C4-2B (cell line): ENCODE data around the gene SOX6.
"Not testable (repeated sequence)": the region's sequence is repeated elsewhere in the genome, so short reads cannot be mapped to it uniquely, and the experiment has no call there.

Experiments used
- ZFX ChIP-seq: fragments of 450-650 bp; IDR thresholded peaks from 2 replicates; pipeline ENCODE4 v1.6.1; 2017
- TF ChIP-seq, protein P1 (sequence below): fragments of 450-650 bp; conservative IDR thresholded peaks from 2 replicates; pipeline ENCODE4 v1.5.1; 2017; ENCODE audit warnings: mild to moderate bottlenecking

- TF ChIP-seq, protein P1, sequence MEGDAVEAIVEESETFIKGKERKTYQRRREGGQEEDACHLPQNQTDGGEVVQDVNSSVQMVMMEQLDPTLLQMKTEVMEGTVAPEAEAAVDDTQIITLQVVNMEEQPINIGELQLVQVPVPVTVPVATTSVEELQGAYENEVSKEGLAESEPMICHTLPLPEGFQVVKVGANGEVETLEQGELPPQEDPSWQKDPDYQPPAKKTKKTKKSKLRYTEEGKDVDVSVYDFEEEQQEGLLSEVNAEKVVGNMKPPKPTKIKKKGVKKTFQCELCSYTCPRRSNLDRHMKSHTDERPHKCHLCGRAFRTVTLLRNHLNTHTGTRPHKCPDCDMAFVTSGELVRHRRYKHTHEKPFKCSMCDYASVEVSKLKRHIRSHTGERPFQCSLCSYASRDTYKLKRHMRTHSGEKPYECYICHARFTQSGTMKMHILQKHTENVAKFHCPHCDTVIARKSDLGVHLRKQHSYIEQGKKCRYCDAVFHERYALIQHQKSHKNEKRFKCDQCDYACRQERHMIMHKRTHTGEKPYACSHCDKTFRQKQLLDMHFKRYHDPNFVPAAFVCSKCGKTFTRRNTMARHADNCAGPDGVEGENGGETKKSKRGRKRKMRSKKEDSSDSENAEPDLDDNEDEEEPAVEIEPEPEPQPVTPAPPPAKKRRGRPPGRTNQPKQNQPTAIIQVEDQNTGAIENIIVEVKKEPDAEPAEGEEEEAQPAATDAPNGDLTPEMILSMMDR: not testable (repeated sequence)
- TF ChIP-seq ZFX: not testable (repeated sequence)
Measured at GRCh38 chr11:16029151-16029550, 327.2 kb downstream of the SOX6 start.
